Liver (tissue), 3 donors: ENCODE data around the gene CSTPP1.
"Not testable (repeated sequence)": the region's sequence is repeated elsewhere in the genome, so short reads cannot be mapped to it uniquely, and the experiment has no call there.

Experiments
- CTCF ChIP-seq: fragments of 150-350 bp; IDR thresholded peaks from 2 replicates; pipeline ENCODE4 v1.5.1; 2017; ENCODE audit warnings: improper control_type of control experiment, low read depth, low read length; ENCODE audit not compliant: missing input control
- FOXA1 ChIP-seq: IDR thresholded peaks from 2 replicates; pipeline ENCODE4 v1.6.1; 2016; ENCODE audit warnings: antibody characterized with exemption
- GABPA ChIP-seq, 2 donors: IDR thresholded peaks in 1 of 2; conservative IDR thresholded peaks in 1 of 2; 2 replicates each; pipeline ENCODE4 v1.6.1; 2016; ENCODE audit warnings: antibody characterized with exemption in 2 of 2, mild to moderate bottlenecking in 1 of 2, moderate library complexity in 1 of 2
- MAX ChIP-seq: IDR thresholded peaks from 2 replicates; pipeline ENCODE4 v1.6.1; 2016; ENCODE audit warnings: antibody characterized with exemption
- REST ChIP-seq: IDR thresholded peaks from 2 replicates; pipeline ENCODE4 v1.6.1; 2016; ENCODE audit warnings: antibody characterized with exemption, mild to moderate bottlenecking
- YY1 ChIP-seq: IDR thresholded peaks from 2 replicates; pipeline ENCODE4 v1.6.1; 2016; ENCODE audit warnings: antibody characterized with exemption, mild to moderate bottlenecking
- donor health status: healthy.
- donor health status: healthy.

GRCh38 chr11:47098223-47098622, 161.7 kb downstream of the CSTPP1 start:
- not testable (repeated sequence) for TF ChIP-seq FOXA1; GABPA (IDR thresholded peaks at IDR 0.05 in 1 of 2, conservative IDR thresholded peaks at IDR 0.05 in 1 of 2); CTCF; YY1; MAX; REST
